Measurements from ENCODE around the gene THAP2.
"Not testable (repeated sequence)": the region's sequence is repeated elsewhere in the genome, so short reads cannot be mapped to it uniquely, and the experiment has no call there.

Gene THAP2

GRCh38 chr12:71694099-71694820 lies 30.2 kb downstream of the THAP2 start:
- no peak for DNase-seq
- intact Hi-C loops (cut with DNase I) = no loop called here

DNA sequence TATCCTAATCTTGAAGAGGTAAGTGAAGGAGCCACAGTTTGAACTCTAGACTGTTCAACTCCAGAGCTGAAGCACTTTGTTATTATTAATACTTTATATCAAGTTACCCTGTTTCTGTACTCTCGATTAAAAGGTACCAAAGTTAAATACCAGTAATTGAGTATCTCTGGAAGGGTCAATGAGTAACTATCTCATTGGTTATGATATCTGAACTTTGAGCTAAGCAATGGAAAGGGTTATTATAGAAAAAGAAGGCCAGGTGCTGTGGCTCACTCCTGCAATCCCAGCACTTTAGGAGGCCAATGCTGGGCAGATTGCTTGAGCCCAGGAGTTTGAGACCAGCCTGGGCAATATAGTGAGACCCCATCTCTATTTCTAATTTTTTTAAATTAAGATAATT lies 31.7 kb downstream of the THAP2 start:
- DNase-seq = no peak
- intact Hi-C loops (cut with DNase I) = no loop called here

DNA sequence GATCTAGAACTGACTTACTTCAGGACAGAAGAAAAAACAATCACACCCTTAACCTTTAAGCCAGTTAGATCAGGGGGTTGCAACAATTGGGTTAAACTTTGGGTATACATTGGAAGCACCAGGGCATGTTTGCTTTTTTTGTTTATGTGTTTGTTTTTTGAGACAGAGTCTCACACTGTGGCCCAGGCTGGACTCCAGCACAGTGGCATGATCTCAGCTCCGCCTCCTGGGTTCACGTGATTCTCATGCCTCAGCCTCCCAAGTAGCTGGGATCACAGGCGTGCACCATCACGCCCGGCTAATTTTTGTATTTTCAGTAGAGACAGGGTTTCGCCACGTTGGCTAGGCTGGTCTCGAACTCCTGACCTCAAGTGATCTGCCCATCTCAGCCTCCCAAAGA lies 38.1 kb downstream of the THAP2 start:
- intact Hi-C loops (cut with DNase I); DNase-seq: not testable (repeated sequence)

GRCh38 chr12:71702590-71702989 lies 38.5 kb downstream of the THAP2 start:
- intact Hi-C loops (cut with DNase I) = no loop called here
- DNase-seq = no peak

- intact Hi-C loops (cut with DNase I) = no loop called here
- DNase-seq = no peak
These were observed 39.1 kb downstream of the THAP2 start for GRCh38 chr12:71703206-71703605.

- DNase-seq = no peak
- intact Hi-C loops (cut with DNase I) = no loop called here
These were observed 40.8 kb downstream of the THAP2 start for GRCh38 chr12:71704920-71705319.

DNA sequence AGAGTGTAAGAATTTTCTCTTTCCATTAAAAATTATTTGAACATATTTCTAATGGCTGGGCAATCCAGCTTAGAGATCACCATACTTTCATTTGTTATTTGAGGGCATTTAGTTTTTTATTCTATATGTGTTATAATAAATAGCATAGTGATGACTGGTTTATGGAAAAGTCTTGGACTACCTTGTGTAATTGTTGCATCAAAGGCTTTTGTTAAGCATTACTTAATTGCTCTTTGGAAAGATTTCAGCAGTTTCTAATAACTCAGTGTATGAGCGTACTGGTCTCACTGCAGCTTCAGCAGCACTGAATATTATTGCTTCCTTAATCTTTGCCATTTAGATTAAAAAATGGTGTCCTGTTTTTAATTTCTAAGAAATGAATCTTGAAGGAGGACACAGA lies 44.6 kb downstream of the THAP2 start:
- intact Hi-C loops (cut with DNase I) = no loop called here
- no peak for DNase-seq

DNA sequence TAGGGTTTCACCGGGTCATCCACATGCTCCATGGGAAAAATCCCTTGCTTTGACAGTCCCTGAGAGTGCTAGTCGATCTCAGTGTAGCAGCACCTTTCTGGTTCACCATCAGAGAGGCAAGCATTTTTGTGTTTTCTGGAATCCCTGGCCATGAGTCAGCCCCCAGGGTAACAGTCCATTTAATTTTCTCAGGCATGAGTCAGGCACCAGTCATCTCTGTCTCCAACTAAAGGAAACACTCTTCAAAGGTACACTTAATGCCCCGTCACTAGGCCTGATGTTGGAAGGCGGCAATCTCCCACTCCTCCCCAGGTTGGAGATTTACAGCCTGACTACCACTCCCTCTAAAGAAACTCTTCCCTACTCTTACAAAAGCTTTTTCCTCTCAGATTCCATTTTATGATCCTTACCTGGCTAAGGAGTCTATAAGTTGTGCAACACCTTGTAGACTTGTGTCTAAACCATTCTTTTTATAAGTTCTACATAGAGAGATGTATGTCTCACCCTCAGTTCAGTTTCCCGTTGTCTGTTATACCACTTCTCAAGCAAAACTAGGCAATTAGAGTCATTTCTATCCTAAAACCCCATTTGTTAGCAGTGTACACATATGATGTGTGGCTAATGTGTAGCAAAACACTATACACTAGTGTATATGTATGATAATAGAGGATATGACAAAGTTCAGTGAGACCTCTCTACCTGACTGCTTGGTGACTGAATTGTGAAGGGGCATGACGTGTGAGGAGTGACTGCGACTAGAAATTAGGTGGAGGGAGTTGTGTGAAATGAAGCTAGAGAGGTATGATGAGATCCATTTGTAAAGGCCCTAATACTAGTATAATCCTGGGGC lies 46.4 kb downstream of the THAP2 start:
- intact Hi-C loops (cut with DNase I) = no loop called here
- DNase-seq = no peak

DNA sequence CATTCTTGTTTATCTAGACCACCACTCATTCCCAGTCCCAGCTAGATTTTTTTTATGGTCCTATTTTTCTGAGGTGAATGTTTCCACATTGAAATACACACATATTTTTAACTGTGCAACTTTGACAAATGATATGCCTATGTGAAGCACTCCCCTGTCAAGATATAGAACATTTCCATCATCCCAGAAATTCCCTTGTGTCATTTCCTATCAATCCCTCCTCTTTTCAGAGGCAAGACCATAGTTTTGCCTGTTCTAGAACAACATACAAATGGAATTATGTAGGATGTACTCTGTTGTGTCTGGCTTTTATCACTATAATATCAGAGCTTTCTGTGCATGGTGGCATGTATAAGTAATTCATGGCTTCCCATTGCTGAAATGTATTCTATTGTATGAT lies 54.5 kb downstream of the THAP2 start:
- intact Hi-C loops (cut with DNase I) = no loop called here
- no peak for DNase-seq

GRCh38 chr12:71719647-71720370 lies 55.7 kb downstream of the THAP2 start:
- DNase-seq = no peak
- intact Hi-C loops (cut with DNase I) = no loop called here

GRCh38 chr12:71721783-71722505 lies 57.8 kb downstream of the THAP2 start:
- intact Hi-C loops (cut with DNase I) = no loop called here
- DNase-seq = no peak

GRCh38 chr12:71725011-71725410 lies 60.9 kb downstream of the THAP2 start:
- intact Hi-C loops (cut with DNase I) = no loop called here
- DNase-seq = no peak

DNA sequence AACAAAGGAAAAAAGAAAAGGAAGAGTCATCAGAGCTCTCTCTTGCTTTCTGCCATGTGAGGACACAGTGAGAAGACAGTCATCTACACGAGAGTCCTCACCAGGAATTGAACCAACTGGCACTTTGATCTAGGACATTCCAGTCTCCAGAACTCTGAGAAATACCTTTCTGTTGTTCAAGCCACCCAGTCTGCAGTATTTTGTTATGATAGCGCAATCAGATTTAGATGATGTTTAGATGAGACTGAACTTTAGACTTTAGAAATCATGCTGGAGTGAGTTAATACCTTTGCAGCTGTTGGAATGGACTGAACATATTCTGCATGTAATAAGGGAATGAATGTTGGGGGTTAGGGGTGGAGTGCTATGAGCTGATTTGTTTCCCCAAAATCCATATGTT lies 62.4 kb downstream of the THAP2 start:
- no peak for DNase-seq
- intact Hi-C loops (cut with DNase I) = no loop called here

GRCh38 chr12:71727958-71728357 lies 63.9 kb downstream of the THAP2 start:
- intact Hi-C loops (cut with DNase I) = no loop called here
- DNase-seq = no peak
